Midbrain (tissue), 1 donor: ENCODE data around the gene DNTTIP2.
A peak's percentile ranks its signal among the peaks of the same experiment; 100 is the strongest.
"Not testable (repeated sequence)": the region's sequence is repeated elsewhere in the genome, so short reads cannot be mapped to it uniquely, and the experiment has no call there.

Experiments used
- DNase-seq: peaks from one replicate; lab custom pipeline; 2025; lab: John Stamatoyannopoulos, UW

Gene DNTTIP2, protein sequence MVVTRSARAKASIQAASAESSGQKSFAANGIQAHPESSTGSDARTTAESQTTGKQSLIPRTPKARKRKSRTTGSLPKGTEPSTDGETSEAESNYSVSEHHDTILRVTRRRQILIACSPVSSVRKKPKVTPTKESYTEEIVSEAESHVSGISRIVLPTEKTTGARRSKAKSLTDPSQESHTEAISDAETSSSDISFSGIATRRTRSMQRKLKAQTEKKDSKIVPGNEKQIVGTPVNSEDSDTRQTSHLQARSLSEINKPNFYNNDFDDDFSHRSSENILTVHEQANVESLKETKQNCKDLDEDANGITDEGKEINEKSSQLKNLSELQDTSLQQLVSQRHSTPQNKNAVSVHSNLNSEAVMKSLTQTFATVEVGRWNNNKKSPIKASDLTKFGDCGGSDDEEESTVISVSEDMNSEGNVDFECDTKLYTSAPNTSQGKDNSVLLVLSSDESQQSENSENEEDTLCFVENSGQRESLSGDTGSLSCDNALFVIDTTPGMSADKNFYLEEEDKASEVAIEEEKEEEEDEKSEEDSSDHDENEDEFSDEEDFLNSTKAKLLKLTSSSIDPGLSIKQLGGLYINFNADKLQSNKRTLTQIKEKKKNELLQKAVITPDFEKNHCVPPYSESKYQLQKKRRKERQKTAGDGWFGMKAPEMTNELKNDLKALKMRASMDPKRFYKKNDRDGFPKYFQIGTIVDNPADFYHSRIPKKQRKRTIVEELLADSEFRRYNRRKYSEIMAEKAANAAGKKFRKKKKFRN

DNA sequence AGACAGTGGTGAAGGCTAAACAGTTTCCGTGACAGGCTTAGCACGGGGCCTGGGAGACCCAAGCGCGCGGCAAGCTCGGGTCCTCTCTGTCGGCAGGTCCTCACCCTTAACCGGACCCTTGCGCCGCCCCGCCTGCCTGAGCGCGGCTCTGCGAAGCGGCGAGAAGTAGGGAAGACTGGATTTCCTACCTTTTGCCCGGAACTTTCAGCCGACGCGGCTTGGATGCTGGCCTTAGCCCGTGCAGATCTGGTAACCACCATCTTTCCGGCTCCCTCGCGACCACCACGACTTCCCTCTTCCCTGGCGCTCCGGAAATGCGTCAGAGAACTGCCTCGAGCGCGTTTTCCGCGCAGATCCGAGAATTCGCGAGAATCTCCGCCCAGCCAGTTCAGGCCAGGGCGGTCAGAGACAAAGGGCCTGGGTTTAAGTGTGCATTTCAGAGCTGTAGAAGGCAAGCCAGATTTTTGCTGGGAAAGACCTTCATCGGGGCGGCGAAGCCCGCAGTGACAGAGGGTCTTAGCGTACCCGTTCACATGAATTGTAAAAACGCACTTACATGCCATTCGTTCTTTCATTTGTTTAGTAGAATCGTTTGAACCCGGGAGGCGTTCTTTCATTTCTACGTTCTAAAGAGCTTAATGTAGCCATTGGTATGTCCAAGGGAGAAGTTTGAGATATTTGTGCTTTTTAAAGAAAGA, at the start of gene DNTTIP2:
DNTTIP2 (minus strand) TSS at position 318 of the 698 bp plus-strand sequence; CDS start at position 260, 58 bp downstream.
- DNase-seq: peak; percentile 94

- no peak for DNase-seq
These were observed 46.2 kb upstream of the DNTTIP2 start for GRCh38 chr1:93925206-93925605.

DNA sequence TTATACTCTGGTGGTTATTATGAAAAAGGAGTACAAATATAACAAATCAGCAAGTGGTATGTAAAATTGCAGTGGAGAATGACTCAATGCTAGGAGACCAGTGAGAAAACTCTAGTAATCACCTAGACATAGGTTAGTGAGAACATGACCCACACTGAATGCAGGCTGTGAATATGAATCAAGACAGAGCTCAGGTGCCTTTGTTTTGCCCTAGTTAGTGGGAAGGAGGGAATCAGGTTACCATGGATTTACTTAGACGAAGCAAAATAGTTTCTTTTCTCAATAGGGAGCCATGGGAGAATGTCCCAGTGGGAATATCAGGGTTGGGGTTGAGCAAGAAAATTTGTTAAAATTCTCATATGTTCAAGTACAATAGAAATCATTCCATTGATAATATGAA, 40.8 kb upstream of the DNTTIP2 start:
- DNase-seq: no peak

DNA sequence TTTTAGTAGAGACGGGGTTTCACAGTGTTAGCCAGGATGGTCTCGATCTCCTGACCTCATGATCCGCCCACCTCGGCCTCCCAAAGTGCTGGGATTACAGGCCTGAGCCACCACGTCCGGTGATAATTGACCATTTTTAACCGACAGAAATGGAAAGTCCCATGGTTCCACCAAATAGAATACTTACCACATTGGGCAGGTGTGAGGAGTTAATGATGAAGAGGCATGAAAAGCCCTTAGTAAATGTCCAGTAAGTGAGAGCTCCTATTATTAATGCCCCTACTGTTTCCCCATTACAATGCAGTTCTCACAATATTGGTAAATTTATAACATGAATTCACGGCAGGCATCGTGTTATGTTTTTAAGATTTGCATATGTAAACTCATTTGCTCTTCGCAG, 38.3 kb upstream of the DNTTIP2 start:
- no peak for DNase-seq

DNA sequence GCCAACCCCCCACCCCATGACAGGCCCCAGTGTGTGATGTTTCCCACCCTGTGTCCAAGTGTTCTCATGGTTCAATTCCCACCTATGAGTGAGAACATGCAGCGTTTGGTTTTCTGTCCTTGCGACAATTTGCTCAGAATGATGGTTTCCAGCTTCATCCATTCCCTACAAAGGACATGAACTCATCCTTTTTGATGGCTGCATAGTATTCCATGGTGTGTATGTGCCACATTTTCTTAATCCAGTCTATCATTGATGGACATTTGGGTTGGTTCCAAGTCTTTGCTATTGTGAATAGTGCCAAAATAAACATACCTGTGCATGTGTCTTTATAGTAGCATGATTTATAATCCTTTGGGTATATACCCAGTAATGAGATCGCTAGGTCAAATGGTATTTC, 31.9 kb upstream of the DNTTIP2 start:
- DNase-seq: not testable (repeated sequence)

DNA sequence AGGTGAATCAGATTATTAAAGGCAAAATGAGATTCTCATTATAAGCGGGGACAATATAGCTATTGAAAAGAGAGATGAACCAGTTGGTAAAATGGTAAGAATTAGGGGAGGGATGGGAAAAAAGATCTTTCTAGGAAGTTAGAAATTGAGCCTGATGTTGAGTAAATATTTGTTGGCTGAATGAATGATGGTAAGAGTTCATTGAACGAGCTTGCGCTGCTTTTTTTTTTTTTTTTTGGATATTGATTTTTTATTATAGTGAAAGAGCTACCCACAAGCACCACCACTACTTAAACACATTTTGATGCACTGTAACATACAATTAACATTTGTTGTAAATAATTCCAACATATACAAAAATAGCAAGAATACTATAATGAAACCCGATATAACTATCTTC, 31.3 kb upstream of the DNTTIP2 start:
- no peak for DNase-seq

DNA sequence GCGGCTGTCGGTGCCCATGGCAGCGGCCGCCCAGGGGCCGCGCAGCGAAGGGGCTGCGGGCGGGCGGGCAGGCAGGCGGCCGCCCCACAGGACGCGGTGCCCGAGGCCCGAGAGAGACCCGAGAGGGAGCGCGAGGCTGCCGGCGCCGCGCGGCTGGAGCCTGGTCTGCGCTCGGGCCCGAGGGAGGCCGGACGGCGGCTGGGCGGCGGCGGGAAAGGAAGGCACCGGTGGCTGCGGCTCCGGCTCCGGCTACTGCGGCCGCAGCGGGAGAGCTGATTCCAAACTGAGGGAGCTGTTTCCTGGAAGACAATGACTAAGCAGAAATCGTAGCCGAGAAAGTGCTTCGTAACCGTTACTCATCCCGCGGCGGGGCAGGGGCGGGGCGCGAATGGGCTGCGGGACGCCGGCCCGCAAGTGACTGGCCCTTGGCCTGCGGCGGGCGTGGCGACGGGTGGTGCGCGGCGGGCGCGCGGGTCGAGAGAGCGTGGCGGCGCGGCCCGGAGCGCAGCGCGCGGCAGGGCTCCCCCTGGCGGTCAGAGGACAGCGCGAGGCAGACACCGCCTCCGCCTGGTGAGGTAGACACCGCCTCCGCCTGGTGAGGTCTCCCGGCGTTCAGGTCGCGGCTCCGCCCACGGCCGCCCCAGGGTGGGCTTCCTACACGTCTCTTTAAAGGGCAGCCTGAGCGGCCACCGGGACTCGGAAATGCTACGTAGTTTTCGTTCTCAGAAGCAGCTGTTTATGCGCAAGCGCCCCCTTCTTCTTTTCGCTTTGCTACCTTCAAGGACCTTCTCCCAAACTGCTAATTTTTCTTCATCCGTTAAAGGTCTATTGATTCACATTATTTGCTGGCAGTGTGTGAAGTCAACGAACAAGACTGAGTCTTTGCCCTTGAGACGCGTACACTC, 30.4 kb upstream of the DNTTIP2 start, which contains the start of gene GCLM:
GCLM (minus strand) TSS at position 285 of the 905 bp plus-strand sequence; CDS start at position 18, 267 bp downstream.
- peak; percentile 86 for DNase-seq

DNA sequence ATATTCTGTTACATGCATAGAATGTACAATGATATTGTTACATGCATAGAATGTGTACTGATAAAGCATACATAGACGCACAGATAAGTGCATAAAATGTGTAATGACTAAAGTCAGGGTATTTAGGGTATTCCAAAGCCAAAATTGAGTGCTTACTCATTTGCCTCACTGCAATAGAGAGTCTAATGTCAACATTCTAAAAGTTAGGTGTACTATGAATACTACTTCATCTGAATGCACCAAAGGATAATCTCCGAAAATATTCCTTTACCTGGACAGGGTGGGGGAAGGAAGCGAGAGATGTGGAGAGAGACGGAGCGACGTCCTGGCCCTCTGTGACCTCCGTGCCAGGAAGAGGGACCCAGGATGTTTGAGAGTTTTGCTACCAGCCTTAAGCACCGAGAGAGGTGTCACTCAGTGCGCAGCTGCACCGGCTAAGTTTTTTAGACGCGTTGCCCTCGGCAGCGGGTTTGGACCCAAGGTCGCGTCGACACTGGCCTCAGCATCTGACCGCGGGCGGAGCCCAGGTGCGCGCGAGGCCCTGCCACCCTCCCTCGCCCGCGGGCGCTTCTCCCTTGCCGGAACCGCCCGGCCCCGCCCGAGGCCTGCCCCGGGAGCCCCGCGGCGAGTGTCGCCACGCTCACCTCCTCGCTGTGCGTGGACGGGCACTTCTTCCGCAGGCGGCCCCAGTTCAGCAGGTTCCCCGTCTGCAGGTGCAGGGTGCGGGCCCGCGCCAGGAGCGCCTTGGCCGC, 29.6 kb upstream of the DNTTIP2 start:
- peak; percentile 12 for DNase-seq

- DNase-seq: peak; percentile 2
These were observed 28.7 kb upstream of the DNTTIP2 start for GRCh38 chr1:93907718-93908117.

DNA sequence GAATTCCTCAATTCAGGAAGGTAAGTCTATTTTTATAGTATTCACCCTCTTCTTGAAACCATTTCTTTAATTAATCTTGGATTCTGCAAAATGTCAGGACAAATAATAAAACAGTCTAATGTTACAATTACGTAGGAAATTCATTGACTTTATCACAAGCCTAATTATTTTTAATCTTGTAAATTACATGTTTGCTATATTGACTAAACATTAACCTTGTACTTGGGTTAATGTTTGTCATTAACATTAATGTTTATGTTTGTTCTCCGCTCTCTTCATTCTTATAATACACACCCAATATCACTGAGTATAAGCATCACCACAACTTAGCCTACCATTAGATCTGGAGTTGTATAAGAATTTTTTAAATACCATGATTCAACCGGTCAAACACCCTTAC, 27.5 kb upstream of the DNTTIP2 start:
- DNase-seq: no peak

GRCh38 chr1:93905734-93906133, 26.7 kb upstream of the DNTTIP2 start:
- no peak for DNase-seq

GRCh38 chr1:93905051-93905450, 26.0 kb upstream of the DNTTIP2 start:
- DNase-seq: no peak

- no peak for DNase-seq
These were observed 25.2 kb upstream of the DNTTIP2 start for GRCh38 chr1:93904228-93904627.

- DNase-seq: no peak
These were observed 21.9 kb upstream of the DNTTIP2 start for GRCh38 chr1:93900723-93901504.

DNA sequence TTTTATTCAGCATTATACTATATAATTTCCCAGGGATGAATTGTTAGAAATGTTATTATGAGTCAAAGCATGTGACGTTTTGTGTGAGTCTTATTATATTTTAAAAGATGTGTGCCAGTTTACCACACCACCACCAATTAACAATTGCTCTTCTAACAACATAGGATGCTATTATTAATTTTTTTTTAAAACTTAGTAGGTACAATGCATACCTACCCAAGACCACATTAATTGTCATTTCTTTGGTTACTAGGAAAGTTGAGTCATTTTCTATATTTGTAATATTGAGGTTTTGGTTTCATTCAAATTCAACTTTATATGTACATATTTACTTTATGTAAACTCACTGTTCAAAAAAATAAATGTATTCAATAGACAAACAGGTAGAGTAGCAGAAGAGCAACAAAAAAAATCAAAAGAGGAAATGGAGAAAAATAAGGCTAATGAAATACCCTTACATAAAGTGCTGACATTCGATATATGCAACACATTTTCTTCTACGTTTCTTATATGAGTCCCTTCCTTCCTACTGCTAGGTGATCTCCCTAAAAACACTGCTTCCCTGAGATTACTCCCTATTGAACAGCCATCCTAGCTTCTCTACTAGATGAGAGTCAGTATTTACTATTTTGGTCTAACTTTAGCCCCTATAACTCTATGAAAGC, 20.7 kb upstream of the DNTTIP2 start:
- DNase-seq: no peak

DNA sequence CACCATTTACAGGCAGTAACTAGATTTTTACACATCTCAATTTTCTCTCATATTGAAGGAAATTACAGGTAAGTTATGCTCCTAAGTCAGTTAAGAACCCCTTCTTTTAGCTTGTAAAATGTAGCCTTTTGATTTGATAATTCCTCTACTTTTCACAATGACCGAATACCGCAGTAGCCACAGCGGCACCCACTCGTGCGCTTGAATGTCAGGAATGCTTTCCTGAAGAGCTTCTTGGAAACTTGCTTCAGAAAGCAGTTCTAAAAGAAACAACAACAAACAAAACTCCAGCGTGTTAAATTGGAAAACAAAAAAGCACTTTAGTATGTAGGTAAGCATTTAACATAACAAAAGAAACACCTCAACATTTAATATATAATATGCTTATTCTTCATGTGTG, 9.9 kb upstream of the DNTTIP2 start:
- no peak for DNase-seq

- no peak for DNase-seq
These were observed 3.3 kb upstream of the DNTTIP2 start for GRCh38 chr1:93882269-93882668.

- DNase-seq: no peak
These were observed 1.7 kb upstream of the DNTTIP2 start for GRCh38 chr1:93880731-93881130.

DNA sequence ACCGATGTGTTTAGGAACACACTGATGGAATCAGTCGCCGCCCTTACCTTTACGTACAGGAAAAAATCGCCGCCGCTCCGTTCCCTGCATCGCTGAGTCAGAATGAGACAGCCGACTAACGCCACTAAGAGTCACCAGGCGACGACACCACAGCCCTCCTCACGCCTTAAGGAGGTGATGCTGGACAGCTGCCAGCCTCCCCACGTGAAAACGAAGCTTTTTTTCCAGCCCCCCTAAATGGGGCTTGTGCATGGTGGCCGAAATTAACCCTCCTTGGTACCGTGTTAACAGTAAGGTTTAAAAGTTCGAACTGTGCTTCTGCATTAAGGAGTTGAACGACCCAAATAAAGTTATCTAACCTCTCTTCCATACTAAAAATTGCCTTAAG, 511 bp downstream of the DNTTIP2 start:
- DNase-seq: no peak
